Prostate gland (tissue), 2 donors: ENCODE measurements around the gene RBM20. TPM values are rescaled to one million over a fixed set of nuclear protein-coding genes. Genes with fewer than 3 reads are reported as not detected.

Experiments
- DNase-seq: peaks from one replicate; pipeline ENCODE4 v3.0.0-alpha.2; 2019; ENCODE audit warnings: low spot score
- H3K27ac ChIP-seq, 2 donors: fragments of 200-600 bp; sonication (generic); 2 replicates each; pipeline ENCODE4 v1.5.1; 2017 to 2019
- H3K27me3 ChIP-seq: fragments of 200-600 bp; sonication (generic); replicated peaks from 2 replicates; pipeline ENCODE4 v1.5.1; 2019; ENCODE audit not compliant: insufficient read depth
- H3K36me3 ChIP-seq, 2 donors: fragments of 200-600 bp; sonication (generic); 1 replicate in 1 of 2; 2 replicates in 1 of 2; pipeline versions ENCODE4 v1.5.1 to v1.8.1; 2017 to 2019
- H3K4me1 ChIP-seq: fragments of 200-600 bp; sonication (generic); replicated peaks from 2 replicates; pipeline ENCODE4 v1.5.1; 2019
- H3K4me3 ChIP-seq, 2 donors: fragments of 200-600 bp; sonication (generic); 2 replicates each; pipeline ENCODE4 v1.5.1; 2017 to 2019
- H3K9me3 ChIP-seq: fragments of 200-600 bp; sonication (generic); 2 replicates; pipeline ENCODE4 v1.5.1; 2017
- POLR2A ChIP-seq: fragments of 450-650 bp; IDR thresholded peaks from one replicate; pipeline ENCODE4 v1.6.1; 2016; ENCODE audit warnings: antibody characterized with exemption, mild to moderate bottlenecking
- POLR2AphosphoS5 ChIP-seq: sonication (generic); formaldehyde crosslinking; IDR thresholded peaks from one replicate; pipeline ENCODE4 v1.6.1; 2017; ENCODE audit warnings: antibody characterized with exemption
- WGBS: methylation state at CpG from one replicate; pipeline ENCODE4 v1.1.5; 2018; 5-methylcytosine and 5-hydroxymethylcytosine counted together
- intact Hi-C: fragments of 100-400 bp; cut with DNase I; formaldehyde crosslinking; loops from one replicate; pipeline ENCODE4 v1.14.2; 2022
- total RNA-seq, 2 donors: library from RNA; depleted of rRNA; stranded (reverse); fragments of >200 nt; gene quantifications; one replicate each; pipeline ENCODE4 v1.1.0, GENCODE V29; 2016
- TF ChIP-seq, protein P1 (sequence below), 4 experiments: fragments of 200-600 bp in 2 of 4; fragments of 450-650 bp in 2 of 4; sonication (generic) in 2 of 4; IDR thresholded peaks; 1 replicate in 3 of 4; 2 replicates in 1 of 4; pipeline ENCODE4 v1.5.1; 2016 to 2019; ENCODE audit warnings: antibody characterized with exemption in 4 of 4, mild to moderate bottlenecking in 2 of 4, moderate library complexity in 2 of 4

The RBM20 gene
- total RNA-seq, 2 donors from 2014 or later: 0.41 to 2.8 TPM

DNA sequence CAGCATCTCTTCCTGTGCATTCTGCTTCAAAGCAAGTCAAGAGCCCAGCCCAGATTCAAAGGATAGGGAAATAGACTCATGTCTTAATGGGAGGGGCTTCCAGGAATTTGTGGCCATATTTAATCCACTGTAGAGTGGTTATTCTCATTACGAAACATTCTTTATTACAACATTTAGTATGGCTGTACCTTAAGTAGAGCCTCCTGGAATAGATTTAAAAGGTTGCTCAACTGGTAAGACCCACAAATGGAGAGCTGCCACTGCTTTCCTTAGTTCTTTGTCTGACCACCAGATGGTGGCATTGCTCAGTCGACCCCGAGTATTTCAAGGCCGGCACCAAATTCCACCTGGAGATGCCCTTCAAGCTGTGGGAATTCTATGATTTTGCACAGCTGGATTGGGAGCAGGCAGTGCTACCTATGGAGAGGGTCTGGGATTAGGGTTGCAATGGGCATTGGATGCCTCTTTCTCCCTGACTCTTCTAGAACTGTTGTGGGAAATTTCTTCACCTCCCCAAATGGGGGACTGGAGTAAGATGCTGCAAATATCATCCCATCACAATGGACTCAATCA lies 102.2 kb downstream of the RBM20 start:
- intact Hi-C loops: loop anchor here (5.0 to 10.0 kb wide), 2 partner anchors 58 to 146 kb away; no protein-coding TSS in a partner anchor
- Histone ChIP-seq H3K27ac (no peak overlapping the region), H3K4me3 (no peak overlapping the region), H3K36me3 (no peaks in the 10 kb centered on the region), H3K4me1 (no peaks in the 10 kb centered on the region), H3K9me3 (no peaks in the 10 kb centered on the region), H3K27me3 (no peaks in the 10 kb centered on the region)
- TF ChIP-seq POLR2AphosphoS5: peak; percentile 59
- TF ChIP-seq, protein P1, sequence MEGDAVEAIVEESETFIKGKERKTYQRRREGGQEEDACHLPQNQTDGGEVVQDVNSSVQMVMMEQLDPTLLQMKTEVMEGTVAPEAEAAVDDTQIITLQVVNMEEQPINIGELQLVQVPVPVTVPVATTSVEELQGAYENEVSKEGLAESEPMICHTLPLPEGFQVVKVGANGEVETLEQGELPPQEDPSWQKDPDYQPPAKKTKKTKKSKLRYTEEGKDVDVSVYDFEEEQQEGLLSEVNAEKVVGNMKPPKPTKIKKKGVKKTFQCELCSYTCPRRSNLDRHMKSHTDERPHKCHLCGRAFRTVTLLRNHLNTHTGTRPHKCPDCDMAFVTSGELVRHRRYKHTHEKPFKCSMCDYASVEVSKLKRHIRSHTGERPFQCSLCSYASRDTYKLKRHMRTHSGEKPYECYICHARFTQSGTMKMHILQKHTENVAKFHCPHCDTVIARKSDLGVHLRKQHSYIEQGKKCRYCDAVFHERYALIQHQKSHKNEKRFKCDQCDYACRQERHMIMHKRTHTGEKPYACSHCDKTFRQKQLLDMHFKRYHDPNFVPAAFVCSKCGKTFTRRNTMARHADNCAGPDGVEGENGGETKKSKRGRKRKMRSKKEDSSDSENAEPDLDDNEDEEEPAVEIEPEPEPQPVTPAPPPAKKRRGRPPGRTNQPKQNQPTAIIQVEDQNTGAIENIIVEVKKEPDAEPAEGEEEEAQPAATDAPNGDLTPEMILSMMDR (IDR thresholded peaks at IDR 0.05): peak; percentile 75 to 89 (median 83)
- no peak for TF ChIP-seq POLR2A
- WGBS: 3% methylated on average over 4 of the region's 4 CpGs
- DNase-seq: peak; percentile 73

DNA sequence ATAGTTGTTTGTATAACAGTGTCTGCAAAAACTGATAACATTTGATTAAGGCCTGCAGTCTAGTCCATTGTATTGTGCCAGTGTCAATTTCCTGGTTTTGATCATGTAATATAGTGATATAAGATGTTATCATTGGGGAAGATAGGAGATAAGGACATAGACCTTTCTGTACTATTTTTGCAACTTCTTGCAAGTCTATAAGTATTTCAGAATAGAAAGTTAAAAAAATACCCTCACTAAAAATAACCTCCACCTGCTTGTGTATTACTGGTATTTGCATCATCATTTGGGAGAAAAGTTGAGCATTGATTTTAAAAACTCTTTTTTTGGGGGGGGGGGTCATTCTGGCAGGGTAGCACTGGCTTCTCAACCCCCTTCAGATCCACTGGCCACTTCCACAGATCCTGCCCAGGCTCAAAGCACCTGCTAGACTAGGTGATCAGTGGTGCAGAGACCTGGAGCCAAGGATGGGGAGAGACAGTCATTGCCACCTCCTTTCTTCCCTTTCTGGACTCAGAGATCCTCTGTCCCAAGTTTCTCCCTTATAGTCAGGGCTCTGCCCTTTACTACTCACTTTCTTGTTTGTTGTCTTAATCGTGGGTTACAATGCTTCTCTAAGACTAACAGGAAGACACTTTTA lies 103.0 kb downstream of the RBM20 start:
- no peaks in the 10 kb centered on the region for H3K9me3 ChIP-seq
- H3K27me3 ChIP-seq: no peaks in the 10 kb centered on the region
- WGBS: 10% methylated on average over 1 of the region's 1 CpG
- H3K4me3 ChIP-seq: no peak overlapping the region
- intact Hi-C loops: loop anchor here (5.0 to 10.0 kb wide), 2 partner anchors 58 to 145 kb away; no protein-coding TSS in a partner anchor
- H3K36me3 ChIP-seq: no peaks in the 10 kb centered on the region
- H3K27ac ChIP-seq: no peak overlapping the region
- DNase-seq: no peak
- no peaks in the 10 kb centered on the region for H3K4me1 ChIP-seq
- TF ChIP-seq POLR2AphosphoS5: no peak
- TF ChIP-seq POLR2A: no peak
- TF ChIP-seq, protein P1 (IDR thresholded peaks at IDR 0.05): no peak

DNA sequence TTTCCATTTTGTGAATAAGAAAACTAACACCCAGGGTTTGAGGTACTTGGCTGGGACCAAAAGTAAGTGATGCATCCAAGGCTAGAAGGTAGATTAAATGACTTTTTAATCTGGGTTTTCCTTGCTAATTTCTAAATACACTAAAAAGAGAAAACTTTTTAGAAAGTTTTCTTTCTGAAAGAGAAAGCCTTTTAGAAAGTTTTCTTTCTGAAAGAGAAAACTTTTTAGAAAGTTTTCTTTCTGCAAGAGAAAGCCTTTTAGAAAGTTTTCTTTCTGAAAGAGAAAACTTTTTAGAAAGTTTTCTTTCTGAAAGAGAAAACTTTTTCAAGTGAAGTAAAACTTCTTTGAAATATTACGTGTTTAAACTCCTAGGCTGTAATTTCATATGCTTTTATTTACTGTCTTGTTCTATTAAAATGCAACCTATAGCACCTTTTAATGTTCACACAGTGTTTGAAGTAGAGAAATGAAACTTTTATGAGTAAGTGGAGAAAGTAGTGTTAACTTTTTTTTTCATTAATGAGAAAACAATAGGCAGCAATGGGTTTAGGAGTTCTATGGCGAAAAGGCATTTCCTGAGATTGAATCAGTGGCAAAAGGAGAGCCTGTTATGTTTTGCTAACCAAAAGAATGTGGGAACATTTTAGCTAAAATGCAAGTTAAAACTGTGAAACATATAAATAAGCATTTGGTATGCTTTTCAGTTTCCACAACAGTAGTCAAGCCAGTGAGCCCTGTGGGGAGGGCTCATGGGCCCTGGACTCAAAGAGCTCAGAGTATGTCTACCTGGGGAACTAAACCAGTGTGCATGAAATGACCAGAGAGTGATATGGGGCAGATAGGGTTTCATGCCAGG lies 103.7 kb downstream of the RBM20 start:
- TF ChIP-seq POLR2AphosphoS5 (no peak), POLR2A (no peak)
- TF ChIP-seq, protein P1 (IDR thresholded peaks at IDR 0.05): no peak
- Histone ChIP-seq H3K27me3 (no peaks in the 10 kb centered on the region), H3K9me3 (no peaks in the 10 kb centered on the region), H3K4me1 (no peaks in the 10 kb centered on the region), H3K4me3 (no peak overlapping the region), H3K27ac (no peak overlapping the region), H3K36me3 (no peaks in the 10 kb centered on the region)
- intact Hi-C loops: loop anchor here (5.0 to 10.0 kb wide), 2 partner anchors 57 to 144 kb away; no protein-coding TSS in a partner anchor
- no peak for DNase-seq
- WGBS: 82% methylated on average over 2 of the region's 2 CpGs

DNA sequence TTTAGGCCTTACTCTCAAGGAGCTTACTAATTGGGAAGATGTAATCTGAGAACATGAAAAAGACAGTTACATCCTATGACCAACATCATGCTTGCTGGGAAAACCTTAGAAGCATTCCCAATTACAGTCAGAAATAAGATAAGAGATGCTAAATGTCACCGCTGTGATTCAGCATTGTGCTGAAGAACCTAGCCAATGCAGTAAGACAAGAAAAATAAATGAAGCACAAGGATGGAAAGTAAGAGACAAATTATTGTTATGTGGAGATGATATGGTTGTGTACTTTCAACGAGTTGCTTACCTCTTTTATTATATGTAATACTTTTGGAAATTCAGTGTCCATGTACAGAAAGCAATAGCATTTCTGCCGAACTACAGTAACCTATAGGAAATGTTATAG lies 104.8 kb downstream of the RBM20 start:
- H3K36me3 ChIP-seq: no peaks in the 10 kb centered on the region
- WGBS: 77% methylated on average over 3 of the region's 3 CpGs
- no peak for DNase-seq
- H3K9me3 ChIP-seq: no peaks in the 10 kb centered on the region
- no peak for TF ChIP-seq POLR2A
- TF ChIP-seq POLR2AphosphoS5: no peak
- TF ChIP-seq, protein P1 (IDR thresholded peaks at IDR 0.05): no peak
- H3K27me3 ChIP-seq: no peaks in the 10 kb centered on the region
- H3K27ac ChIP-seq: no peak overlapping the region
- H3K4me3 ChIP-seq: no peak overlapping the region
- H3K4me1 ChIP-seq: no peaks in the 10 kb centered on the region
- intact Hi-C loops: loop anchor here (5.0 to 10.0 kb wide), 2 partner anchors 56 to 143 kb away; no protein-coding TSS in a partner anchor
